Germinal center (tissue), 1 donor: Measurements from ENCODE around the gene FXN.
"Not testable (repeated sequence)": the region's sequence is repeated elsewhere in the genome, so short reads cannot be mapped to it uniquely, and the experiment has no call there.

Experiments used
- DNase-seq: peaks from one replicate; pipeline ENCODE4 v3.0.0; 2012; ENCODE audit warnings: mixed read lengths, low spot score

The FXN gene

GRCh38 chr9:69035438-69036308, at the start of gene FXN:
FXN (plus strand) TSS chr9:69035752; CDS start chr9:69035783, 31 bp downstream.
- DNase-seq = peak; percentile 85

DNA sequence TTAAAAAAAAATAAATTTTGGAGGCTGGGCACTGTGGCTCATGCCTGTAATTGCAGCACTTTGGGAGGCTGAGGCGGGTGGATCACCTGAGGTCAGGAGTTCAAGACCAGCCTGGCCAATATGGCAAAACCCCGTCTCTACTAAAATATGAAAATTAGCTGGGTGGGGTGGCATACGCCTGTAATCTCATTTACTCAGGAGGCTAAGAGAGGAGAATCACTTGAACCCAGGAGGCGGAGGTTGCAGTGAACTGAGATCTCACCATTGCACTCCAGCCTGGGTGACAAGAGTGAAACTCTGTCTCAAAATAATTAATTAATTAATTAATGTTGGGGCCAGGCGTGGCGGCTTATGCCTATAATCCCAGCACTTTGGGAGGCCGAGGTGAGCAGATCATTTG, 48.6 kb upstream of the FXN start:
- not testable (repeated sequence) for DNase-seq

GRCh38 chr9:68991457-68991856, 44.1 kb upstream of the FXN start:
- no peak for DNase-seq

GRCh38 chr9:68995776-68996175, 39.8 kb upstream of the FXN start:
- DNase-seq = no peak

GRCh38 chr9:68996462-68996861, 39.1 kb upstream of the FXN start:
- DNase-seq = no peak

- no peak for DNase-seq
Observed at GRCh38 chr9:68997666-68998065, 37.9 kb upstream of the FXN start.

- no peak for DNase-seq
Observed at GRCh38 chr9:68998385-68998784, 37.2 kb upstream of the FXN start.

GRCh38 chr9:68998812-68999211, 36.7 kb upstream of the FXN start:
- no peak for DNase-seq

DNA sequence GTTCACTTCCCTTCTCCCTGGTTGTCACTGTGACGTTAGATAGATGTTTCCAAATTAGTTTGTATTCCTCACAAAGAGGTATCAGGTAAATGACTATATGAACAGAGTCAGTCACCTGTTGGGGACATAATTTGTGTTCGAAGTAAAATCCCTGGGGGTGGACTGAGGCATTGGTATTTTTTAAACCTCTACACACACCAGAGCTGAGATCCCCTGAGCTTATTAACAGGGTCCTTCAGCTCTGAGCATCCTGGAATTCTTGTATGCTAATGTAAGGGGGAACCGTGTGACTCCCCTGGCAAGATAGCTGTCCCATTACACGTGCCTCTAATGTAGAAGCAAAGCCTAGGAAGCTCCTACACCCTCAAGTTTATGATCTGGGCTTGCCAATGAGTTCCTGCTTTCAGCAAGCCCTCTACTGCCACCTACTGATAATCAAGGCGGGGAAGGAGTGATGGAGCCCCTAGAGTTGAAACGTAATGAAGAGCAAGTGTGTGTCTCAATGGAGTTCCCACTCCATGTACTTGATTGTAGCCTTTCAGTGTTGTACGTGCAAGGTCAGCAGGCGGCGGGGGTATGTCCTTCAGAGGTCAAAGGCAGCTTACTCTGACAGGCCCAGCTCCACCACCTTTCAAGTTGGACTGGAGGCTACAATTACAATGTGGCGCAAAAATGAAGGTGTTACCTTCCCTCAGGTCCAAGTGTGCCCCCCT, 36.0 kb upstream of the FXN start:
- DNase-seq = peak; percentile 71

- DNase-seq = no peak
Observed at GRCh38 chr9:69001921-69002320, 33.6 kb upstream of the FXN start.

GRCh38 chr9:69003051-69003450, 32.5 kb upstream of the FXN start:
- DNase-seq = no peak

DNA sequence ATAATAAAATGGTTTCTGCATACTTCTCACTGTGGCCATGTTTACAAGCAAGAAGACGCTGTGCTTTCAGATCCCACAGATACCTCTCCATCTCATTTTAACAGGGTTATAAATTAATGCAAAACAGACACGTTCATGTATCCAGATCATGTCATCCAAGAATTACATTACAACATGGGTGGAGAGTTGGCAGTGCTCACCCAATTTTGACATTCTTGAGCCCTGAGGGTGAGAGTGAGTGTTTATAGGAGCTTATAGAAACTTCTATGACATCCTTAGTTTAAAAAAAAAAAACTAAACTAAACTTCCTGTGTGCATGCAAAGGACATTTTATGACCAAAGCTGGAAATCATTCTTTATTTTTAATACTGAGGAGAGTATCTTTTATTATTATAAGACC, 30.7 kb upstream of the FXN start:
- no peak for DNase-seq

DNA sequence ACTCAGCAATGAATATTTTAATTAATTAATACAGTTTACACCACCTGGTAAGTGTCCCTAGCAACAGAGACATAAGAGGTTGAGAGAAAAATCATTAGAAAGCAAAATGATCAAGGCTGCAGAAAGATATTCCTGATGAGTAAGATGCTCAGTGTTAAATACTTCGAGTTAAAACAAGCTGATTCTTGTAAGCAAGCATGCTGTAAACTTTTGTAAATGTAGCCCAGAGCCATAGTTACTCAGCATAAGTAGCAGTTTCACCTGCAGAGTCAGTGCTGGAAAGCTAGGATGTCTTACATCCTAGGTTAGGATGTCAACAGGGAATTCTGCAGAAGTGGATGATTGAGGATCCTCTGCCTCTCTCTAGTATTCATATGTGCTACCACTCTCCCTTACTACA, 25.8 kb upstream of the FXN start:
- DNase-seq = no peak

DNA sequence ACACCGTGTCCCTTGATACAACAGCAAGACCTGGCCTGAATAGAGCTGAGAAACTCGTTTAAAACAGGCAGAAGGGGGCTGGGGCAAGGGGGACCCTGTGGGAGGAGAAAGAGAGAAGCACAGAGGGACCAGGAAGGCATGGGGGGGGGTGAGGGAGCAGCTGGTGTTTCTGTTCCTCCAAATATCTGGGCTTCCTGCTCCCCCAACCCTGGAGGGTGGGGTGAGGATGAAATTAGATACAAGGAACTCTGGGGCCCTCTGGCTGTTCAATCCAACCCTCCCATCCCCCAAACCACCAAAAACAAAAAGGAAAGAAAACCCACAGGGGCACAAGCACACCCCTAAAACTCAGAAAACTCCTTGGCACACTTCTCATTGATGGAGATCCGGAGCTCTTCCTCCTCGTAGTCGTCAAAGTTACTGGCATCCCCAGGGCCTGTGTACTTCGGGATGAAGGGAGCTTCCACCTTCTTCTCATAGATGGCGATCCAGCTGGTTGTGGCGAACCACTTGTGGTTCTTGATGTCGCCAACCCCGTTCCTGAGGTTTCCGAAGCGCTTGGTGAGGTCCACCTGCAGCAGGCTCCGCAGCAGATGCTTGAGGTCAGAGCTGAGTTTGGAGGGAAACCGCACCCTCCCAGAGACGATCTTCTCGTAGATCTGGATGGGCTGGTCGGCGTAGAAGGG, 22.7 kb upstream of the FXN start:
- no peak for DNase-seq

DNA sequence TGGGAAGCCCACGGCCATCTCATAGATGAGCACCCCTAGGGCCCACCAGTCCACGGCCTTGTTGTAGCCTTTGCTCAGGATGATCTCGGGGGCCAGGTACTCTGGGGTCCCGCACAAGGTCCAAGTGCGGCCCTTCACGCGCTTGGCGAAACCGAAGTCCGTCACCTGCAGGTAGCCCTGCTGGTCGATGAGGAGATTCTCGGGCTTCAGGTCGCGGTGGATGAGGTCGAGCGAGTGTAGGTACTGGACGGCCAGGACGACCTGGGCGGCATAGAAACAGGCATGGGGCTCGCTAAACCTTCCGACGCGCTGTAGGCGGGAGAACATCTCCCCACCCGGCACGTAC, 22.2 kb upstream of the FXN start:
- no peak for DNase-seq

GRCh38 chr9:69014013-69014412, 21.5 kb upstream of the FXN start, which contains the start of gene PRKACG:
PRKACG (minus strand) TSS chr9:69014113; CDS start chr9:69014092, 21 bp downstream.
- no peak for DNase-seq

GRCh38 chr9:69016191-69017096, 19.1 kb upstream of the FXN start:
- DNase-seq = no peak

GRCh38 chr9:69018737-69019136, 16.8 kb upstream of the FXN start:
- no peak for DNase-seq

DNA sequence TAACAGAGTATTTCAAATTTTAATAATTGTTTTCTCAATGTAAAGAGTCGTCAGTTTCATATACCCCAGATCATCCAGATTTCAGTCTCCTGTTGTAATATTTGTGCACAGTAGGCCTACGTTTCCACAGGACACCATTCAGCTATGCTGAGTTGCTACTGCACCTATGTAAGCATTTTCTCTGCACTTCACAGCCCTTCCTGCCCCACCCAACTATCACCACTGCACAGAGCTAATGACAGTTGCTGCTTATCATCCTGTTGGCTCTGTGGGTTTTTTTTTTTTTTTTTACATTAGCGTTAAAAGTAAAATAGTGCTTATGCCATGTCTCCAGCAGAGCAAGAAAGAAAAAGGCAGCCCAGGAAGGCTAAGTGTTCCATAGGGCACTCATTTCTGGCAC, 15.7 kb upstream of the FXN start:
- no peak for DNase-seq

DNA sequence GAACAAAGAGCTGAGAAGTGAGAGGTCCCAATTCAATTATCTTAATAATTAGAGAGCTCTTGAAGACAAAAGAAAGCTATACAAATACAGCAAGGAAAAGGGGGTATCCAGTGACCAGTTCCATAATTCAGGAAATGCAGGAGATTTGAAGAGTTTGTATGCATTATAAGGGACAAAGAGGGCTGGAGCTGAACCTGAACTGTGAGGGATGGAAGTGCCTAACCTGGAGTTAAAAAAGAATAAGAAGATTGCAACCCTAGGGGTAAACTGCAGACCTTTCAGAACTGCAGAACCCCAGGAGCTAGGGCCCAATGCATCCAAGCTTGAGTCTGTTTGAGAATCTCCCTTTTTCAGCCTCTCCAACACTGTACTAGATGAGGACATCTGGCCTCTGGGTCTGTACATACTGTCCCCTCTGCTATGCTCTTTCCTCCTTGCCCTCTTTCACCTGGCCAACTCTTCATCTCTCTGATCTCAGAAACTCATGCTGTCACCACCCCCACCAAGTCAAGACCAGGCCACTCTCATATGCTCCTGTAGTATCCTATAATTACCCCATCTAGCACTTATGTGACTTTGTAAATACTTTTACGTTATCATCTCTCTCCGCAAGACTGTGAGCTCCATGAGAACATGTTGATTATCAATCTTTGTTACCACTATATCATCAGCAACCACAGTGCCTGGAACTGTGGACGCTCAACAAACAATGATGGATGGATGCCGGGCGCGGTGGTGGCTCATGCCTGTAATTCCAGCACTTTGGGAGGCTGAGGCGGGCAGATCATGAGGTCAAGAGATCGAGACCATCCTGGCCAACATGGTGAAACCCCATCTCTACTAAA, 15.0 kb upstream of the FXN start:
- no peak for DNase-seq

DNA sequence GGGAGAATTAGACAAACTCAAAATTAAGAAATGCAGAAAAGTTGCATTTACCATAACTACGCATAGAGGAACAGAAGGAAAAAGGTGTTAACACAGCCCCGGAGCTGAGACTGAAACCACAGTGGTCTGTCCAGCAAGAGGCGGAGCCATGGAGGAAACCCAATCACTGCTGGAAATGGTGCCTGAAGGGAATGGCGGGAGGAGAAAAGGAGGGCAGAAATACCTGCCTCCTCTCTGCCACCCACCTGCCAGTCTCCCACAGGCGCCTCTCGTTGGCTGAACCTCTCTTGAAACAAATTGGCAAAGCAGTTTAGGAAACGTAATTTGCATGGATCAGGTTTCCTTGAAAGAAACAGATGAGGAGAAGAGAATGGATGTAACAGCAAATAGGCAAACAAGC, 11.9 kb upstream of the FXN start:
- DNase-seq = no peak
